Smooth muscle cell (in vitro differentiated cells): Measurements from ENCODE around the gene IPPK. TPM values are rescaled to one million over a fixed set of nuclear protein-coding genes. Genes with fewer than 3 reads are reported as not detected.

Experiments
- DNase-seq: peaks from one replicate; lab custom pipeline; 2025; ENCODE audit not compliant: unreplicated experiment; lab: John Stamatoyannopoulos, UW
- H2AFZ ChIP-seq: fragments of 200-600 bp; sonication (generic); 2 replicates; pipeline ENCODE4 v1.6.0; 2016; ENCODE audit warnings: antibody characterized with exemption, low read depth, mild to moderate bottlenecking
- H3F3A ChIP-seq: fragments of 200-600 bp; sonication (generic); 2 replicates; pipeline ENCODE4 v1.6.0; 2017; ENCODE audit warnings: antibody characterized with exemption, low read depth
- H3K27ac ChIP-seq: fragments of 200-600 bp; sonication (generic); 2 replicates; pipeline ENCODE4 v1.5.1; 2016; ENCODE audit warnings: low read depth, mild to moderate bottlenecking
- H3K27me3 ChIP-seq: fragments of 200-600 bp; sonication (generic); 2 replicates; pipeline ENCODE4 v1.6.1; 2016; ENCODE audit warnings: low read depth, mild to moderate bottlenecking
- H3K36me3 ChIP-seq: fragments of 200-600 bp; sonication (generic); 2 replicates; pipeline ENCODE4 v1.5.1; 2016; ENCODE audit warnings: low read depth
- H3K4me1 ChIP-seq: fragments of 200-600 bp; sonication (generic); 2 replicates; pipeline ENCODE4 v1.5.1; 2016; ENCODE audit warnings: low read depth
- H3K4me2 ChIP-seq: fragments of 200-600 bp; sonication (generic); 2 replicates; pipeline ENCODE4 v1.6.0; 2016; ENCODE audit warnings: mild to moderate bottlenecking
- H3K4me3 ChIP-seq: fragments of 200-600 bp; sonication (generic); 2 replicates; pipeline ENCODE4 v1.5.1; 2016; ENCODE audit warnings: mild to moderate bottlenecking
- H3K79me2 ChIP-seq: fragments of 200-600 bp; sonication (generic); 2 replicates; pipeline ENCODE4 v1.6.0; 2016; ENCODE audit warnings: low read depth, mild to moderate bottlenecking
- H3K9ac ChIP-seq: fragments of 200-600 bp; sonication (generic); 2 replicates; pipeline ENCODE4 v1.6.0; 2016; ENCODE audit warnings: low read depth
- H3K9me3 ChIP-seq: fragments of 200-600 bp; sonication (generic); replicated peaks from 2 replicates; pipeline ENCODE4 v1.5.1; 2016; ENCODE audit warnings: low read depth
- H4K20me1 ChIP-seq: fragments of 200-600 bp; sonication (generic); 2 replicates; pipeline ENCODE4 v1.6.0; 2016; ENCODE audit warnings: low read depth
- WGBS: methylation state at CpG from one replicate; pipeline ENCODE4 v1.1.7; 2016; ENCODE audit warnings: low lambda C conversion rate; 5-methylcytosine and 5-hydroxymethylcytosine counted together
- polyA plus RNA-seq: library from polyadenylated mRNA; unstranded; fragments of >200 nt; fragmentation: Nextera tagmentation; extraction: Ambion mirVana; gene quantifications from 2 replicates; pipeline ENCODE4 v1.2.1, GENCODE V29; 2016
- total RNA-seq: library from RNA; depleted of rRNA; stranded (reverse); fragments of >200 nt; gene quantifications from 2 replicates; pipeline ENCODE4 v1.2.3, GENCODE V29; 2014
- TF ChIP-seq, protein P1 (sequence below): fragments of 200-600 bp; sonication (generic); IDR thresholded peaks from 2 replicates; pipeline ENCODE4 v1.5.1; 2017; ENCODE audit warnings: borderline replicate concordance, mild to moderate bottlenecking, antibody characterized with exemption; ENCODE audit not compliant: insufficient read depth, poor library complexity, severe bottlenecking

IPPK gene
- total and polyA plus RNA-seq, 2 experiments from 2014 or later, result 9.4 to 22.1 TPM

DNA sequence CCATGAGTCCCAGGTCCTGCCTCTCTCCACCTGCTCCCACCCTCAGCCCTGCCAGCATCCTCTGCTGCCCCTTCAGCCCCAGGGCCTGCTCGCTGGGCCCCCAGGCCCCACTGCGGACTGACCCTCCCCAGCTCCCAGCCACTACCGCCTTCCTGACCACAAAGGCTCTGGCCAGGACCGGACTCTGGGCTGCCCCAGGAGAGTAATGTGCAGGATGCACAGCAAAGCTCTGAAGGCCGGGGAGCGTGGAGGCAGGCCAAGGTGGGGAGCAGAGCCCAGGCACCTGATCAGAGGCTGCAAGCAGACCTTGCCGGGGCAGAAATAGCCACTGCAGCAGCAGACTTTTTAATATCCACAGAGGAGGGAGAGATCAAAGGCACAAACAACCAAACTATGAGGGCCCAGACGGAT lies 27.9 kb downstream of the IPPK start:
- Histone ChIP-seq H4K20me1 (no peaks in the 10 kb centered on the region), H3K9ac (no peak overlapping the region), H3K4me3 (no peak overlapping the region), H3K27me3 (no peaks in the 10 kb centered on the region), H3K36me3 (peaks cover 7% of the 10 kb centered on the region), H3K27ac (no peak overlapping the region), H3K4me1 (no peaks in the 10 kb centered on the region), H3K4me2 (no peak overlapping the region), H3K9me3 (no peaks in the 10 kb centered on the region), H3F3A (no peaks in the 10 kb centered on the region), H2AFZ (no peak overlapping the region), H3K79me2 (peaks cover 9% of the 10 kb centered on the region)
- TF ChIP-seq, protein P1, sequence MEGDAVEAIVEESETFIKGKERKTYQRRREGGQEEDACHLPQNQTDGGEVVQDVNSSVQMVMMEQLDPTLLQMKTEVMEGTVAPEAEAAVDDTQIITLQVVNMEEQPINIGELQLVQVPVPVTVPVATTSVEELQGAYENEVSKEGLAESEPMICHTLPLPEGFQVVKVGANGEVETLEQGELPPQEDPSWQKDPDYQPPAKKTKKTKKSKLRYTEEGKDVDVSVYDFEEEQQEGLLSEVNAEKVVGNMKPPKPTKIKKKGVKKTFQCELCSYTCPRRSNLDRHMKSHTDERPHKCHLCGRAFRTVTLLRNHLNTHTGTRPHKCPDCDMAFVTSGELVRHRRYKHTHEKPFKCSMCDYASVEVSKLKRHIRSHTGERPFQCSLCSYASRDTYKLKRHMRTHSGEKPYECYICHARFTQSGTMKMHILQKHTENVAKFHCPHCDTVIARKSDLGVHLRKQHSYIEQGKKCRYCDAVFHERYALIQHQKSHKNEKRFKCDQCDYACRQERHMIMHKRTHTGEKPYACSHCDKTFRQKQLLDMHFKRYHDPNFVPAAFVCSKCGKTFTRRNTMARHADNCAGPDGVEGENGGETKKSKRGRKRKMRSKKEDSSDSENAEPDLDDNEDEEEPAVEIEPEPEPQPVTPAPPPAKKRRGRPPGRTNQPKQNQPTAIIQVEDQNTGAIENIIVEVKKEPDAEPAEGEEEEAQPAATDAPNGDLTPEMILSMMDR, result no peak
- WGBS, result 98% methylated on average over 7 of the region's 8 CpGs
- no peak for DNase-seq

DNA sequence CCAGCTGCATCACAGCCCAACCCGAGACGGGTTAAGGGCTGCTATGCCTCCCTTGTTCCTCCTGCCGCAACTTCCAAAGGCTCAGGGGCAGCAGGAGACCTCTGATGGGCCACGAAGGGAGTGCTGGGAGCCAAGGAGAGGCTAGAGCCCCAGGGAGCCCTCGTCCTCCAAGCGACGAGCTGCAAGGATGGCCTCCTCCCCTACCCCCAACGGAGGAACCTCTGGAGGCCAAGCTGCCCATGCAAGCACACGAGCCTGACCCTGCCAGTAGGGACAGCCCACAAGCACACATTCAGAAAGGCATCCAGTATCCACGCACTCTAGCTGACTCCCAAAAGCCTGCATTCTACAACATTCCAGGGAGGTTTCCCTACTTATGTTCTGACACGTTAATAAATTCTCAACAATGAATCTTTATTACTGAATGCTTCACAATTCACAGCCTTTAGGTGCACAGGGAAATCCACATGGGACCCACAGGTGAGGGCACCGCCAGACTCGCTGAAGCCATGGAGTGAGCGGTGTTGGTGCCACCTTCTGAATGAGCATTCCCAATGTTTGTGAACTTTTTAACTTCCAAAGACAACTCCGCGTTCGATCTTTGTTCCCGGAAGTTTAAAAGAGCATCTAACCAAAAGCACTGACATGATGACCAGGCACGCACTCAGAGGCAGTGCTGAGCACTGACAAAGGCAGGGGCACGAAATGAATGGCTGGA lies 28.7 kb downstream of the IPPK start:
- peaks cover 8% of the 10 kb centered on the region for H3K36me3 ChIP-seq
- no peaks in the 10 kb centered on the region for H3K4me1 ChIP-seq
- H3K9me3 ChIP-seq, result no peaks in the 10 kb centered on the region
- H3K27ac ChIP-seq, result no peak overlapping the region
- no peak overlapping the region for H3K4me3 ChIP-seq
- H4K20me1 ChIP-seq, result no peaks in the 10 kb centered on the region
- TF ChIP-seq, protein P1, result no peak
- no peak for DNase-seq
- peaks cover 9% of the 10 kb centered on the region for H3K79me2 ChIP-seq
- 92% methylated on average over 20 of the region's 20 CpGs for WGBS
- no peak overlapping the region for H2AFZ ChIP-seq
- H3K9ac ChIP-seq, result no peak overlapping the region
- no peaks in the 10 kb centered on the region for H3F3A ChIP-seq
- H3K27me3 ChIP-seq, result no peaks in the 10 kb centered on the region
- H3K4me2 ChIP-seq, result no peak overlapping the region

DNA sequence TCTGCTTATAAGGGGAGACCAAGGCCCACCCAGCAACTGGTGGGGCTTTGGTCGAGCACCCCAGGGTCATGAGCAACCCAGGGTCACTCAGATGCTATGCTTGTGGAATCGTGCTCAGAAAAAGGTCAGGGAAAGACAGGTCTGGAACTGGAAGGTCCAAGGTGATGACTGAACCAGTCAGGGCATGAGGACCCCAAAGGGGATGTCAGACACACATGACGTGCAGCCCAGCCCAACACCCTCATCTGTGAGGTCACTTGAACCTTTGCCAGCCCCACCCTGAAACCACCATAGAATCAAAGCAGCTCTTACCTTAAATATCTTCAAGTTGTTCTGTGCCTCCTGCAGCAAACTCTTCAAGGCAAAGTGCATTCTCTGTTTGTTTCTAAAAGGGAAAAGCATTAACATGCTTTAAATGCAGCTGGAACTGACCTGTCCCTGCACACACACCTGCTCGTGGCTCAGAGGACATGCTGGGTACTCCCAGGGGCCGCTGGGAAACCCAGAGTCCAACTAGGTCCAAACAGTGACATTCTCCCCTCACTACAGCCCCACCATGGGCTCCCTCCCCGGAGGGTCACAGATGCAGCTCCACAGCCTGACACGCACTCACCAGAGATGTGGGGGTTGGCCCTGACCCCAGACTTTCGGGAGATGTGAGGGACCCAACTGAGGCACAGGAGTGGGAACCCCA lies 29.4 kb downstream of the IPPK start:
- no peak overlapping the region for H3K4me2 ChIP-seq
- H3K36me3 ChIP-seq, result peaks cover 8% of the 10 kb centered on the region
- no peak overlapping the region for H3K9ac ChIP-seq
- TF ChIP-seq, protein P1, result no peak
- no peak overlapping the region for H3K4me3 ChIP-seq
- H3F3A ChIP-seq, result no peaks in the 10 kb centered on the region
- no peak overlapping the region for H2AFZ ChIP-seq
- no peaks in the 10 kb centered on the region for H3K27me3 ChIP-seq
- no peak for DNase-seq
- 98% methylated on average over 8 of the region's 8 CpGs for WGBS
- peaks cover 9% of the 10 kb centered on the region for H3K79me2 ChIP-seq
- no peaks in the 10 kb centered on the region for H4K20me1 ChIP-seq
- H3K4me1 ChIP-seq, result no peaks in the 10 kb centered on the region
- H3K9me3 ChIP-seq, result no peaks in the 10 kb centered on the region
- no peak overlapping the region for H3K27ac ChIP-seq

DNA sequence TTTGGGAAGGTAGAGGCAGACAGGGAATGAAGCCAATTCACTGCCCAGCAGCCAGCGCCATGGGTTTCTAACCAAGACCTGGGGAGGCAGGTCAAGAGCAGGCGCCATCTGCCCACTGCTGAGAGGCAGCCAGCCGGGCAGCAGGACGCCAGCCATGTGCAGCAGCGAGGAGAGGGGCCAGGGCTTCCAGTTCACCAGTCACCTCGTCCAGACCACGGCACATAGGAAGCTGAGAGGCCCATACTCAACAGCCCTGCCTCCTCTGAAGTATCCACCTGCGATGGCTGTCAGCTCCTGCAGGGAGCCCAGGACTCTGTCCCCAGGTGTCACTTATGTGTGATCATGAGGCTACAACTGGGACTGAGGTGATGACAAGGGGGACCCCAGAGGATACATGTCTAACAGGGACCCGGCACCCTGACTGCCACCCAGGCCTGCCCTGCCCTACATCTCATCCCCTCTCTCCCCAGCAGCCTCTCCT lies 30.1 kb downstream of the IPPK start:
- Histone ChIP-seq H3K4me1 (no peaks in the 10 kb centered on the region), H3K36me3 (peaks cover 8% of the 10 kb centered on the region), H3K9ac (no peak overlapping the region)

More for the DNA sequence above, 30.1 kb downstream of the IPPK start:
- Histone ChIP-seq H4K20me1 (no peaks in the 10 kb centered on the region), H3K27me3 (no peaks in the 10 kb centered on the region), H3F3A (no peaks in the 10 kb centered on the region), H3K79me2 (peaks cover 9% of the 10 kb centered on the region), H3K27ac (no peak overlapping the region), H3K4me3 (no peak overlapping the region), H3K4me2 (no peak overlapping the region), H2AFZ (no peak overlapping the region), H3K9me3 (no peaks in the 10 kb centered on the region)
- no peak for DNase-seq
- WGBS, result 100% methylated on average over 9 of the region's 9 CpGs
- TF ChIP-seq, protein P1, result no peak
